Psoas muscle (tissue), 8 donors: ENCODE data around the gene EXPH5. TPM values are rescaled to one million over a fixed set of nuclear protein-coding genes. Genes with fewer than 3 reads are reported as not detected.

Experiments
- ATAC-seq, 4 donors: fragments of 200-7000 bp; cut with Tn5 transposase; one replicate each; pipeline ENCODE4 v1.9.1; 2020; ENCODE audit warnings: moderate library complexity in 3 of 4, mild to moderate bottlenecking in 2 of 4
- DNase-seq, 2 donors: peaks; one replicate each; pipeline ENCODE4 v3.0.0-alpha.2; 2020
- H3K27ac ChIP-seq: fragments of 200-600 bp; one replicate; pipeline ENCODE4 v1.8.0; 2022
- H3K27me3 ChIP-seq, 3 donors: fragments of 200-600 bp in 1 of 3; one replicate each; pipeline versions ENCODE4 v1.6.1 to v1.8.0; 2013 to 2022; ENCODE audit warnings: low read length in 2 of 3, mild to moderate bottlenecking in 2 of 3, moderate library complexity in 1 of 3; ENCODE audit not compliant: insufficient read depth in 3 of 3
- H3K36me3 ChIP-seq, 2 donors: fragments of 200-600 bp in 1 of 2; one replicate each; pipeline versions ENCODE4 v1.6.1 to v1.8.0; 2013 to 2022; ENCODE audit warnings: low read depth in 1 of 2, mild to moderate bottlenecking in 1 of 2, moderate library complexity in 1 of 2; ENCODE audit not compliant: insufficient read depth in 1 of 2
- H3K4me1 ChIP-seq: fragments of 200-600 bp; one replicate; pipeline ENCODE4 v1.8.0; 2022
- H3K4me3 ChIP-seq: fragments of 200-600 bp; one replicate; pipeline ENCODE4 v1.8.0; 2022; ENCODE audit warnings: mild to moderate bottlenecking
- H3K9me3 ChIP-seq: fragments of 200-600 bp; one replicate; pipeline ENCODE4 v1.8.0; 2022
- CTCF ChIP-seq: fragments of 200-600 bp; IDR thresholded peaks from one replicate; pipeline ENCODE4 v1.8.0; 2022; ENCODE audit warnings: antibody characterized with exemption
- WGBS, 3 donors: extraction: QIAGEN DNeasy Blood & Tissue Kit; methylation state at CpG; one replicate each; pipeline versions ENCODE4 v1.1.6 to v1.1.7; 2013; 5-methylcytosine and 5-hydroxymethylcytosine counted together
- intact Hi-C, 2 donors: fragments of 100-400 bp; cut with DNase I; formaldehyde crosslinking; loops; one replicate each; pipeline versions ENCODE4 v1.11.0 to v1.14.2; 2022
- polyA plus RNA-seq, 3 donors: library from polyadenylated mRNA; stranded (reverse); fragments of 200-250 nt; gene quantifications; one replicate each; pipeline ENCODE4 v1.2.3, GENCODE V29; 2013
- total RNA-seq, 4 donors: library from RNA; stranded (reverse); fragmentation: NEBNext Ultra II Directional in 2 of 4; extraction: Animal tissue kit (Norgen Biotek cat#: 25700) in 2 of 4; gene quantifications; one replicate each; pipeline versions ENCODE4 v1.2.1 to v1.2.4, GENCODE V29; 2021 to 2023
- donor health status: healthy with polysubstance abuse.
- donor health status: DM: no; HTN: no; CAD: no; lungs with moderate emphysema.
- donor health status: Bipolar disorder and iron deficiency.
- donor health status: healthy.
- donor health status: DM: yes; HTN: yes; CAD: no.
- donor health status: DM: no; HTN: no; CAD: no.
- donor health status: DM: no; HTN: no; CAD: no.
- donor health status: DM: yes; HTN: yes; CAD: no.

EXPH5 gene
- total and polyA plus RNA-seq, 7 donors: 0.01 to 0.58 (median 0.15) TPM

- Histone ChIP-seq H3K9me3 (no peaks in the 10 kb centered on the region), H3K27ac (no peak overlapping the region), H3K36me3 (no peaks in the 10 kb centered on the region), H3K27me3 (no peaks in the 10 kb centered on the region), H3K4me3 (no peak overlapping the region), H3K4me1 (no peaks in the 10 kb centered on the region)
- intact Hi-C loops: no loop called here
- no peak for TF ChIP-seq CTCF
- DNase-seq (no peak), ATAC-seq (no peak)
- WGBS, 3 donors: 69 to 73% (median 70%) methylated on average over 5 of the region's 5 CpGs
These were observed 47.6 kb downstream of the EXPH5 start for GRCh38 chr11:108545909-108546501.

- no peak for ATAC-seq
These were observed 50.1 kb downstream of the EXPH5 start for GRCh38 chr11:108543316-108543964.

GRCh38 chr11:108541531-108541930 lies 52.0 kb downstream of the EXPH5 start:
- no peaks in the 10 kb centered on the region for H3K36me3 ChIP-seq
- H3K27ac ChIP-seq: no peak overlapping the region
- H3K27me3 ChIP-seq: no peaks in the 10 kb centered on the region
- no peak for TF ChIP-seq CTCF
- intact Hi-C loops: no loop called here
- ATAC-seq (no peak), DNase-seq (no peak)
- no peaks in the 10 kb centered on the region for H3K9me3 ChIP-seq
- no peaks in the 10 kb centered on the region for H3K4me1 ChIP-seq
- no peak overlapping the region for H3K4me3 ChIP-seq

More at GRCh38 chr11:108543316-108543964, 50.1 kb downstream of the EXPH5 start:
- H3K4me3 ChIP-seq: no peak overlapping the region
- intact Hi-C loops: no loop called here
- no peak for TF ChIP-seq CTCF
- no peaks in the 10 kb centered on the region for H3K27me3 ChIP-seq
- no peak overlapping the region for H3K27ac ChIP-seq
- DNase-seq: no peak
- no peaks in the 10 kb centered on the region for H3K4me1 ChIP-seq
- H3K36me3 ChIP-seq: no peaks in the 10 kb centered on the region
- no peaks in the 10 kb centered on the region for H3K9me3 ChIP-seq
- 56 to 60% (median 57%) methylated on average over 5 of the region's 5 CpGs for WGBS, 3 donors

GRCh38 chr11:108538502-108538901 lies 55.1 kb downstream of the EXPH5 start:
- WGBS, 3 donors: 54 to 62% (median 60%) methylated on average over 4 of the region's 4 CpGs
- Histone ChIP-seq H3K27me3 (no peaks in the 10 kb centered on the region), H3K9me3 (no peaks in the 10 kb centered on the region), H3K4me1 (no peaks in the 10 kb centered on the region), H3K27ac (no peak overlapping the region), H3K4me3 (no peak overlapping the region), H3K36me3 (no peaks in the 10 kb centered on the region)
- DNase-seq: no peak
- no peak for ATAC-seq
- intact Hi-C loops: no loop called here
- no peak for TF ChIP-seq CTCF

GRCh38 chr11:108538022-108538424 lies 55.5 kb downstream of the EXPH5 start:
- Histone ChIP-seq H3K4me3 (no peak overlapping the region), H3K27me3 (no peaks in the 10 kb centered on the region), H3K9me3 (no peaks in the 10 kb centered on the region), H3K4me1 (no peaks in the 10 kb centered on the region), H3K27ac (no peak overlapping the region), H3K36me3 (no peaks in the 10 kb centered on the region)
- ATAC-seq (peak in 2 of 4 donors; percentile 55 to 79), DNase-seq (no peak)
- intact Hi-C loops: no loop called here
- 20 to 22% (median 21%) methylated on average over 8 of the region's 8 CpGs for WGBS, 3 donors
- TF ChIP-seq CTCF: no peak
